Dedifferentiated amniotic fluid mesenchymal stem cell (primary cell): ENCODE measurements around the gene USP30.

Source experiments
- DNase-seq: peaks from one replicate; pipeline ENCODE4 v3.0.0-alpha.2; 2016; ENCODE audit errors: extremely low spot score

The USP30 gene

GRCh38 chr12:109127533-109128242 is 75.3 kb downstream of the USP30 start:
- no peak for DNase-seq

GRCh38 chr12:109130297-109131153 is 78.1 kb downstream of the USP30 start:
- no peak for DNase-seq

- no peak for DNase-seq
These were observed 79.0 kb downstream of the USP30 start for GRCh38 chr12:109131154-109132050.

- peak; percentile 62 for DNase-seq
These were observed 82.0 kb downstream of the USP30 start for GRCh38 chr12:109134186-109134917.

- DNase-seq = no peak
These were observed 84.7 kb downstream of the USP30 start for GRCh38 chr12:109137055-109137454.
